Activated CD4-positive, alpha-beta T cell treated with anti-CD3 and anti-CD28 coated beads for 24 hours (primary cell): ENCODE data around the gene DUSP10.

Experiments
- DNase-seq, 2 donors: peaks; one replicate each; pipeline ENCODE4 v3.0.0-alpha.2; 2020; ENCODE audit warnings: low read depth in 2 of 2

The DUSP10 gene

GRCh38 chr1:221765527-221765926 is 23.6 kb upstream of the DUSP10 start:
- no peak for DNase-seq

DNA sequence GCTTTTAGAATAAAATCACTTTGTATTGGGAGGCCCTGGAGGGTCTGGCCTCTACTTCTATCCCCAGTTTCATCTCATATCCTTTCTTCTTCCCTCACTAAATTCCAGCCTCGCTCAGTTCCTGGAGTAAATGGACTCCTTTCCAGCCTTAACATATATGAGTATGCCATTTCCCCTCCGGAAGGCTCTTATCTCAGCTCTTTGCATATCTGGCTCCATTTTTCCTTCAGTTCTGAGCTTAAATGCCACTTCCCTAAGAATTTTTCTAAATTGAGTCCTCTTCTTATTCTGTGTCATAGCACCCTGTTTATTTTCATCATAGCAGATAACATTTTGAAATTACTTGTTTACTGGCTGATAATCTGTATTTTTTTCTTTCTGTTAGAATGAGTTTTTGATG is 20.2 kb upstream of the DUSP10 start:
- DNase-seq: no peak

- no peak for DNase-seq
Measured at GRCh38 chr1:221761354-221762002, 19.6 kb upstream of the DUSP10 start.

- DNase-seq: no peak
Measured at GRCh38 chr1:221760911-221761310, 19.0 kb upstream of the DUSP10 start.

DNA sequence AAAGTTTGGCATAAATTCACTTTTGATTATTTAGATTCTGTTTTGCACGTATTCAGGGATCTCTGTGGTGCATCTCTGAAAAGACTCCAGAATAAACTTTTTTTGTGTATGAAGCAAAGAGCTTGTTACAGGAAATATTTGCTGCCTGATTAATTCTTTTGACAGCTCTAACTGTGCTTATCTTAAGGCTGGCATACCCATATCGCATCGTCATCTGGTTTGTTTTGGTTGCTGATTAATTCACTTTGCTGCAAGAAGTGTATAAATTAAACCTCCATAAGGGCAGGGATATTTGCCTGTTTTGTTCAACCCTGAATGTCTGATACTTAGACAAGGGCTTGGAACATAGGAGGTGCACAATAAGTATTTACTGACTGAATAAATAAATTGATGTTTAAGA is 17.5 kb upstream of the DUSP10 start:
- DNase-seq: no peak

GRCh38 chr1:221758455-221758854 is 16.6 kb upstream of the DUSP10 start:
- DNase-seq: no peak

DNA sequence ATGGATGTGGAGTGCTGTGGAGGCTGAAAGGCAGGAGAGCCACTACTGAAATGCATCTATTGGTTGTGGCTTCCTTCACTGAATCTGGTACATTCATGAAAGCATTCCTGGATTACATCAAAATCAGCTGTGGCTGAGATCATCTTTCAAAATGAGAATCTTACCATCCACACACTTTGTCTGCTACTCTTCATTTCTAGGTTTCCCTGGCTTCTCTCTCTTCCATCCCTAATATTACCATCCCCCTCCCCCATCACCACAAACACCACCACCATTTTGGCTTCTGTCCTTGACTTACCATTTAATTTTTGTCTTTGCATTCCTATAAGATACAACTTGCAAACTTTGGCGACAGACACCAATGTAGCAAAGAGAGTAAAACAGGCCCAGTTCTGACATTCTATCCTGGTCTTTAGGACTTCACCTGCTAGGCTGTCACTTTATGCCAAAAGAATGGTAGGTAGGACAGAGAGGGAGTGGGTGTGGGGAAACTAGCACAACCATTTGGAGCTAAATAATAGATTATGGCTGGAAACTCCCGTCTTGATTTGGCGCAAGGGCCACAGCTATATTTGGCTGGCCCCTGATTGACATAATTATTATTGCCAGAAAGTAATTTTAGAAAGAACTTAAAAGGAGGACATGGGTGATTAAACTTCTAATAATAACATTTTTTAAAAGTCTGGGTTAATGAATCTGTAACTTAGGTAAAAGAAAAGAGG is 15.1 kb upstream of the DUSP10 start:
- DNase-seq: no peak

DNA sequence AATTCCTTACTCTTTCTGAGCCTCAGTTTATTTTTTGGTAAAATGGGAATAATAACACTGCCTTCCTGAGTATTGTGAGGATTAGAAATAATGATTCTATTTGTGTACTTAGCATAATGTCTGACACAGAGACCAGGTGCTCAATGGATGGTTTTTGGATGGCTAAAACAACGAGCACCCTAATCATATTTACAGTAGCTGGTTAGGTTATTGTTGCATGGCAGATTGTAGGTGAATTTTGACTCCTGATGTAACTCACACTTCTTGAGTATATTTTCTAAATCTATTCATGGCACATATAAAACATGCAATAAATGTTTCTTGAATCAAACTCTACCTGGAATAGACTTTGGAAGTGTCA is 11.9 kb upstream of the DUSP10 start:
- DNase-seq: no peak

- no peak for DNase-seq
Measured at GRCh38 chr1:221751226-221751887, 9.5 kb upstream of the DUSP10 start.

DNA sequence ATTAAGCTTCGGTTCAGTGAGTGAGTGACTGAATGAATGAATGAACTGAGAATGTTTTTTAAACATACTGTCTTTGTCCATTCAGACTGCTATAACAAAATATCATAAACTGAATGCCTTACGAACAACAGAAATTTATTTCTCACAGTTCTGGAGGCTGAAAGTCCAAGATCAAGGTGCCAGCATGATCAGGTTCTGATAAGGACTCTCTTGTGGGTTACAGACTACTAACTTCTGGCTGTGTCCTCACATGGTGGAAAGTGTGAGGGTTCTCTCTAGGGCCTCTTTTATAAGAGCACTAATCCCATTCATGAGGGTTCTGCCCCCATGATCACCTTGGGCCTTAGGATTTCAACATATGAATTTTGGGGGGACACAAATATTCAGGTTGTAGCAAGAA is 7.1 kb upstream of the DUSP10 start:
- no peak for DNase-seq

GRCh38 chr1:221747839-221748238 is 6.0 kb upstream of the DUSP10 start:
- no peak for DNase-seq

DNA sequence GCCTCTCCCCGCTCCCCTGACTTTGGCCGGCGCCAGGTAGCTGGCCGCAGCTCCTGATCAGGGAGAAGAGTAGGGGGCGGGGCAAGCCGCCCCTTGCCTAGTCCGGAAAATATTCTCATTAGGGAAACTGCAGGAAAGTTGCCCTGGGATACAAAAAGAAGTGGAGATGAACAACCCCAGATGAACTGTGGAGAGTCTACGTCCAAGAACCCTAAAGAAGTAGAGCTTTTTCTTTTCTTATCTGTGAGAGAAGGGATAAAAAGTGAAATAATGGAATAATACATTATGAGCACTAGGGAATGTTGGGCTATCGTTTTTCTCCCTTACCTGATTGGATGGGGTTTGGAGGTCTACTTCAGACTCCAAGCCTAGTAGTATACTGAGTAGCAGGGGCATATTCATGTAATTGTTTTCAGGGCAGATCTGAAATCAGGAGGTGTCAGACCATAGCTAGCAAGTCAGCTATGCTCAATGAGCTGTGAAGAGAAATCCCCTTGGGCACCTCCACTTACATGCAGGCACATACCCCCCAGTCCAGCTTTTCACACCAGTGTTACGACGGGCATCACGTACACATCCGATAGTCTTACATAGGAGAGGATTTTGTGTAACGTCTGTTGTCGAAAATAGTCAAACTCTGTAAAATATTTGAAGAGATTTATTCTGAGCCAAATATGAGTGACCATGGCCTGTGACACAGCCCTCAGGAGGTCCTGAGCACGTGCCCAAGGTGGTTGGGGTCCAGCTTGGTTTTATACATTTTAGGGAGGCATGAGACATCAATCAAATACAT is 1.7 kb upstream of the DUSP10 start:
- DNase-seq: no peak

DNA sequence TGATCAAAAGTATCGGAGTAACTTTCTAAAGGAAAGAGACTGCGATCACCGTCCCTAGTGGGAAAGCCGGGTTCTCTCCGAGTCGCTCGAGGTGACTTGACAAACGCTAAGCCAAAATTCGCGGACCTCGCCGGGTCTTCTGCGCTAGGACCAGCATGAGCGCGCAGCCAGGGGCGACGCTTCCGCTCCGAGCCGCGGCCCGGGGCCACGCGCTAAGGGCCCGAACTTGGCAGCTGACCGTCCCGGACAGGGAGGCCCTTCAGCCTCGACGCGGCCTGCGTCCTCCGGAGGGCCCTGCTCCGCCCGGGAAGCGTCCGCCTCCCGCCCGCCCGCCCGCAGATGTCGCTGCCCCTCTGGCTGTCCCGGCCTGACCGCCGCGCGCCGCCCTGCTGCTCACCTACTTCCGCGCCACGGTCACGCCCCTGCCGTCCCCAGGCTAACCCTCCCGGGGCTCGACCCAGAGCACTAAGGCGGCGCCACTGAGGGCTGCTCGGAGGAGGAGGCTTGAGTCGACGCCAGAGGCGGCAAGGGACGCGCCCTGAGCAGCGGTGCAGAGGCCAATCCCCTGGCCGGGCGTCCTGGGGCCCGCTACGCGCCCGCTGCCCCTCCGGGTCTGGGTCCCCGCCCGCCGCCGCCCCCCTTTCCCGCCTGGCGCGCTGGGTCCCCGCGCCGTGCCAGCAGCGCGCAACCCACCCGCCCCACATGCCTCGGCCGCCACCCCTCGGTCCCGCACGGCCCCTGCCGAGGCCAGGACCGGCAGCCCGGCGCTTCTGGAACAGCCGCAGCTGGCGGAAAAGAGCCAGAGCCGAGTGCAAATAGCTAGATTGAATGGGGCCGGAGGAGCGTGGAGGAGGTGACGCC is 896 bp upstream of the DUSP10 start:
- DNase-seq: peak; percentile 55 to 64

GRCh38 chr1:221740993-221741702 is 741 bp downstream of the DUSP10 start:
- no peak for DNase-seq

GRCh38 chr1:221740369-221740992 is 1.4 kb downstream of the DUSP10 start:
- no peak for DNase-seq

DNA sequence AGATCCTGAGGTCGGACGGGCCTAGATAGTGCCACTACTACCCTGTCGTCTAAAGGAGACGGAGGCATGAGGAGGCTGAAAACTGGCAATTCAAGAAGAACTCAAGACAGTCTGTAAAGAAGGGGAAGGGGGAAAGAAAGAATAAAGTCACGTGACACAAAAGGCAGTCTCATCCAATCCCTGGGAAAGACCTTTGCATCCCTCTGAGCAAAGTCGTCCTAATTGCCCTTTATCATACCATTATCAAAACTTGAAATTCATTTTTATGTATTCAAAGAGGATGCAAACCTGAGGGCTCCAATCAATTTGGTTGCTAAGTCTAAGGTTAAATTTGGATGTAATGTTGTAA is 2.2 kb downstream of the DUSP10 start:
- no peak for DNase-seq

- DNase-seq: no peak
Measured at GRCh38 chr1:221739018-221739676, 2.7 kb downstream of the DUSP10 start.

DNA sequence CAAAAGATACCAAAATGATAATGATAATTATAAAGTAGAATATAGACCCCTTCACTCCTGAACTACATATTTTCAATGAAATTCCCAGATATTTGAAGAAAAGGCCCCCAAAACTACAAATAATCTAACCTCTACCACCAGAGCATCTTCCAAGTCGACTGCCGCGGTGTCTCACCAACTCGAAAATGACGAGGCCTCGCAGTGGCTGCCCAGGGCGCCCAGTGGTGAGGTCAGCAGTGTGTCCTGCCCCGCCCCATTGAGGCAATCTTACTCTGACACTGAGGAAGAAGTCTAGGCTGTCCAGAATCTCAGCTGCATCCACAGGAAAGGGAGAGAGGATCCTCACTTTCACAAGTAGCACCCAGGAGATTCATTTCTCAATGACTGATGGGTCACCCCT is 5.2 kb downstream of the DUSP10 start:
- DNase-seq: no peak

DNA sequence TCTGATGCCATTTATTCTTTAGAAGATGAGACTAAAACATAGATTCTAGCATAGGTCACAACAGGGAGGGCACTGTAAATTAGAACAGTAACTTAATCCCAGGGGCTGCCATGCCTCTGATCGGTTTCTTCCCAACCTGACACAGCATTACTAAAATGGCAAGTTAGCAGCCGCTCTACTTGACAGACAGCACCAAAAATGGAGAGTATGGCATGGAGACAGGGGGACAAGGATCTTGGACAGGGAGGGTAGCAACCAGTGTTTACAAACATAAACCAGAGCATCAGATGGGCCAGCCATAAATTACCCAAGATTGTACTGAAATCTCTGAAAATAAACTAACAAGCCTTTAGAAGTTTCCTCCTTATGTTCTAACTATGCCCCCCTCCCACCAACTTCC is 5.9 kb downstream of the DUSP10 start:
- DNase-seq: no peak

- DNase-seq: no peak
Measured at GRCh38 chr1:221734187-221734586, 7.7 kb downstream of the DUSP10 start.
